GM13977 (cell line): ENCODE data around the gene RPL4.

Source experiments
- DNase-seq: peaks from one replicate; pipeline ENCODE4 v3.0.0; 2012; ENCODE audit warnings: low spot score
- CTCF ChIP-seq: IDR thresholded peaks from 2 replicates; pipeline ENCODE4 v1.5.1; 2012; ENCODE audit warnings: mild to moderate bottlenecking, control low read depth; ENCODE audit not compliant: insufficient read depth; ENCODE audit errors: extremely low read depth, missing control alignments
- in situ Hi-C: fragments of 300-500 bp; cut with MboI; formaldehyde crosslinking; loops from one replicate; pipeline ENCODE4 v1.12.0; 2022; ENCODE audit warnings: low sequenced_read_pairs, low pct_unique_long_range_greater_than_20kb, mixed read lengths, inconsistent platforms; ENCODE audit not compliant: unreplicated experiment

The RPL4 gene

GRCh38 chr15:66504563-66505429, at the start of gene RPL4, which contains the start of gene ZWILCH:
Gene RPL4 (minus strand): TSS chr15:66504855. CDS start chr15:66504790, 65 bp downstream.
Gene ZWILCH (plus strand): TSS chr15:66505326. CDS start chr15:66505339, 13 bp downstream.
- in situ Hi-C loops = no loop called here
- no peak for TF ChIP-seq CTCF
- peak; percentile 83 for DNase-seq

- no peak for TF ChIP-seq CTCF
- in situ Hi-C loops = no loop called here
Measured at GRCh38 chr15:66545255-66545654, 40.6 kb upstream of the RPL4 start.

GRCh38 chr15:66542896-66543295, 38.2 kb upstream of the RPL4 start:
- no peak for TF ChIP-seq CTCF
- in situ Hi-C loops = no loop called here
- DNase-seq = no peak

More at GRCh38 chr15:66545255-66545654, 40.6 kb upstream of the RPL4 start:
- no peak for DNase-seq

GRCh38 chr15:66535056-66535455, 30.4 kb upstream of the RPL4 start:
- in situ Hi-C loops = no loop called here
- no peak for TF ChIP-seq CTCF

GRCh38 chr15:66524838-66525237, 20.2 kb upstream of the RPL4 start:
- in situ Hi-C loops = no loop called here
- TF ChIP-seq CTCF = no peak
- no peak for DNase-seq

More at GRCh38 chr15:66535056-66535455, 30.4 kb upstream of the RPL4 start:
- DNase-seq = no peak

GRCh38 chr15:66523926-66524325, 19.3 kb upstream of the RPL4 start:
- in situ Hi-C loops = no loop called here
- no peak for TF ChIP-seq CTCF

More at GRCh38 chr15:66523926-66524325, 19.3 kb upstream of the RPL4 start:
- no peak for DNase-seq
